ENCODE results near the gene SYMPK.

The SYMPK gene

DNA sequence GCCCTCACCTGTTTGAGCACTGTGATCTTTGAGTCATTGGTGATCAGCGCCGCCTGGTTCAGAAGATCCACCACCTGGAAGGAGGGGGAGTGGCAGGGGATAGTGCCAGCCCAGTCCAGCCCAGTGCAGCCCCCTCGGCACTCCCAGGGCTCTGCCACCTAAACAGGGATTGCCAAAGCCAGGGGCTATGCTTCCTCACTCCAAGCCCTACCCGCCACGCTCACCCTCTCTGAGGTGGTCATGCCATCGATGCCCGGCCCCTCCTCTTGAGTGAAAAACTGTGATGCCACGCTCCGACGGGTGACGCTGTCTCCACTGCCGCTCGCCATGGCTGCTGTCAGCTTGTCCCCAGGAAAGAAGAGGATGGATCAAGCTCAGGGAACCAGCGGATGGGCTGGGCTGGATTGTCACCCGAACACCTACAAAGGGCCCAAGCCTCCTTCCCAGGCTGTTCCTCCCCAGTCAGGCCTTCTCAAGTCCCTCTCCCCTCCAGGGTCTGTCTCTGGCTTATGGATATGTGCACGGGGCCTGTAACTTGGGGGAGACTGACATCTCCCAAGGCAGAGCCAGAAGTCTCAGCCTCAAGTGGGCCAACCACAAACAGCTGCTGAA lies 8.7 kb downstream of the SYMPK start:
- H3K4me3 ChIP-seq (ENCODE audit: control insufficient read depth, low read depth, low read length), result no peak overlapping the region
- DNase-seq (ENCODE audit: low read depth), result no peak
- TF ChIP-seq, protein P1, sequence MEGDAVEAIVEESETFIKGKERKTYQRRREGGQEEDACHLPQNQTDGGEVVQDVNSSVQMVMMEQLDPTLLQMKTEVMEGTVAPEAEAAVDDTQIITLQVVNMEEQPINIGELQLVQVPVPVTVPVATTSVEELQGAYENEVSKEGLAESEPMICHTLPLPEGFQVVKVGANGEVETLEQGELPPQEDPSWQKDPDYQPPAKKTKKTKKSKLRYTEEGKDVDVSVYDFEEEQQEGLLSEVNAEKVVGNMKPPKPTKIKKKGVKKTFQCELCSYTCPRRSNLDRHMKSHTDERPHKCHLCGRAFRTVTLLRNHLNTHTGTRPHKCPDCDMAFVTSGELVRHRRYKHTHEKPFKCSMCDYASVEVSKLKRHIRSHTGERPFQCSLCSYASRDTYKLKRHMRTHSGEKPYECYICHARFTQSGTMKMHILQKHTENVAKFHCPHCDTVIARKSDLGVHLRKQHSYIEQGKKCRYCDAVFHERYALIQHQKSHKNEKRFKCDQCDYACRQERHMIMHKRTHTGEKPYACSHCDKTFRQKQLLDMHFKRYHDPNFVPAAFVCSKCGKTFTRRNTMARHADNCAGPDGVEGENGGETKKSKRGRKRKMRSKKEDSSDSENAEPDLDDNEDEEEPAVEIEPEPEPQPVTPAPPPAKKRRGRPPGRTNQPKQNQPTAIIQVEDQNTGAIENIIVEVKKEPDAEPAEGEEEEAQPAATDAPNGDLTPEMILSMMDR (IDR thresholded peaks at IDR 0.05; ENCODE audit: control insufficient read depth, insufficient read depth, low read depth, low read length, missing control alignments), result no peak

DNA sequence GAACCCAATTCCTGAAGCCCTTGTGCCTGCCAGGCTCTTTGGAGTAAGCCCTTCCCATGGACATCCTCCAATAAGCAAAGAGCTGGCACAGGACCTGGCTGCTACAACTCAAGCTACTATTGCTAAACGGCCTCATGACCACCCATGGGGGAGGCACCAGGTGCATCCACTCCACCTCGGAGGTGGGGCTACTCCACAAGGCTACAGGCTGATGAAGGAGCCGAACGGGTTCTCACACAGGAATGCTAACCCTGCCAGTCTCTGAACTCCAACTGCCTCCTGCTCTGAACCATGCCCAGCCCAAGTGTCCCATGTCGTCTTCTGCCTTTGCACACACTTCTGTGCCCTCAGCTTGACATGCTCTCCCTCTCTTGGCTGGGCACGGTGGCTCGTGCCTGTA lies 10.0 kb downstream of the SYMPK start:
- no peak for DNase-seq (ENCODE audit: low read depth)
- no peak overlapping the region for H3K4me3 ChIP-seq (ENCODE audit: control insufficient read depth, low read depth, low read length)
- TF ChIP-seq, protein P1 (IDR thresholded peaks at IDR 0.05; ENCODE audit: control insufficient read depth, insufficient read depth, low read depth, low read length, missing control alignments), result no peak

DNA sequence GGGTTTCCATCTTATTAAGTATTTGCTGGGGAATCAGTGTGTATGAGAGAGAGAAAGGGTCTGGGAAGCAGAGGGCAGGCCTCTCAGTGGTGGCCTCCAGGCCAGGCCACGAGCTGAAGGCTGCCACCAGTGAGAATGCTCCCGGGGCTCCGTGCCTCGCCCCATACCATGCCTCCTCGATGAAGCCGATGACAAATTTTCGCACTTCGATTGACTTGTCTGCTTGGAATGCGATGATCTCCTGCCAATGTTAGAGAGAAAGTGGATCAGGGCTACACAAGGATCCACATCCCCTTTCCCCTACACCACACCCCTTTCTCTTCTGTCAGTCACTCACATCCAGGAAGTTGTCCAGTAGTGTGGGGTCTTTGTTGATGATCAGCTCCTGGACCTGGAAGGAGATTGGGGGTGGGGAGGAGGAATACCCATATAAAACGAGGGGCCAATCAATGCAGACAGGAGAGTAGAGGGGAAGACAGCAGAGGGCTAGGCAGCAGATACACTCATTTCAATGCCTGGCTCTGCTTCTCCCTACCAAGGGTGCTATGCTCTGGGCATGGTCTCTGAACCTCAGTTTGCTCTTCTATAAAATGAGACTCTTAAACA lies 10.7 kb downstream of the SYMPK start:
- DNase-seq (ENCODE audit: low read depth), result no peak
- no peak overlapping the region for H3K4me3 ChIP-seq (ENCODE audit: control insufficient read depth, low read depth, low read length)
- TF ChIP-seq, protein P1 (IDR thresholded peaks at IDR 0.05; ENCODE audit: control insufficient read depth, insufficient read depth, low read depth, low read length, missing control alignments), result no peak

DNA sequence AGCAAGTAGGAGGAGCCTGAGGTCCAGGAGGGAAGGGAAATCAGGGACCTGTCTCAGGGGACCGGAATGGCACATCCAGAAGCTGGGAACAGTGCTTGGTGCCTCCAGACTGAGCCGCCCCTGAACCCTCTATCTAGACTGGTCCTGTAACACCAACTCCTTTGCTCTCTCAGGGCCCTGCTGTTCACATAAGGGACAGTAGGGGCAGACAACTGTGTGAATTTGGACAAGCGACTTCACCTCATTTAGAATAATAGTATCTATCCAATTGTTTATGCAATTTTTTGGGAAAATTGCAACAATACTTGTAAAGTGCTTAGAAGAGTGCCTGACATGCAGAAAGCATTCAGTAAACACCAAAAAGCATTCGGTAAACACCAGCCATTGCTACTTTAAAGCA lies 14.0 kb downstream of the SYMPK start:
- no peak for DNase-seq (ENCODE audit: low read depth)
- TF ChIP-seq, protein P1 (IDR thresholded peaks at IDR 0.05; ENCODE audit: control insufficient read depth, insufficient read depth, low read depth, low read length, missing control alignments), result peak; percentile 27
- no peak overlapping the region for H3K4me3 ChIP-seq (ENCODE audit: control insufficient read depth, low read depth, low read length)

DNA sequence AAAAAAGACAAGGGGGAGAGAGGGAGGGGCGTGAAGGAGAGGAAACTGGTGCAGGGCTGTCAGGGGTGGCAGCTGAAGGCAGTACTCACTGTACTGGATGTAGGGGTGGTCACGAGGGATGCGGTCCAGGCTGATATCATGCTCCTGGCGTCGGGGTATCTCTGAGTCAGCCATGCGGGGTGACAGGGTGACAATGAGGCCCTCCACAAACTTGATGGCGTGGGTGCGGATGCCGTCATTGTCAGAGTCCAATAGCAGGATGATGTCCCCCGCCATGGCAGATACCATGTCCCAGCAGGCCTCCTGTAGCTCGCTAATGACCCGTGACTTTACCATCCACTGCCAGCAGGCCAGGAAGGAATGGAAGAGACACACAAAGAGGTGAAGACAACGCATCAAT lies 15.3 kb downstream of the SYMPK start:
- TF ChIP-seq, protein P1 (IDR thresholded peaks at IDR 0.05; ENCODE audit: control insufficient read depth, insufficient read depth, low read depth, low read length, missing control alignments), result no peak
- DNase-seq (ENCODE audit: low read depth), result no peak
- H3K4me3 ChIP-seq (ENCODE audit: control insufficient read depth, low read depth, low read length), result no peak overlapping the region

DNA sequence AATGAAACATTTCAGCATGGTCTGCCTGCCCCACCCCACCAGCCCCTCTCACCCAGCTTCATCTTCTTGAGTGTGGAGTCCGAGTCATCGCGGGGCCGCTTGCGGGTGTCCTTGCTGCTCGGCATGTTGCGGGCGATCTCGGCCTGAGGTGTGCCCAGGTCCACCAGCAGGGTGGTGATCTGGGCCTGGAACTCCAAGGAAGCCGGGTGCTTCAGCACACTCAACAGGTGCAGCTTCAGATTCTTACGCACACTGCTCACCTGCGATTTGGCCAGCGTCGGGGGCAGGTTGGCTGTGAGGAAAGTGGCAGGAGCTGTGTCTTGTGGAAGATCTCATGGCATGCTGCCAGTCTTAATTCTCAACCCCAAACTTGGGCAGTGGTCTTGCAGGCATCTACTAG lies 20.7 kb downstream of the SYMPK start:
- no peak overlapping the region for H3K4me3 ChIP-seq (ENCODE audit: control insufficient read depth, low read depth, low read length)
- DNase-seq (ENCODE audit: low read depth), result no peak
- TF ChIP-seq, protein P1 (IDR thresholded peaks at IDR 0.05; ENCODE audit: control insufficient read depth, insufficient read depth, low read depth, low read length, missing control alignments), result no peak
